ENCODE measurements around the gene EGFL7. TPM values are rescaled to one million over a fixed set of nuclear protein-coding genes. Genes with fewer than 3 reads are reported as not detected.

Gene EGFL7
- total and polyA plus RNA-seq, 3 donors from 2014 or later = 68.5 to 106 (median 101) TPM

DNA sequence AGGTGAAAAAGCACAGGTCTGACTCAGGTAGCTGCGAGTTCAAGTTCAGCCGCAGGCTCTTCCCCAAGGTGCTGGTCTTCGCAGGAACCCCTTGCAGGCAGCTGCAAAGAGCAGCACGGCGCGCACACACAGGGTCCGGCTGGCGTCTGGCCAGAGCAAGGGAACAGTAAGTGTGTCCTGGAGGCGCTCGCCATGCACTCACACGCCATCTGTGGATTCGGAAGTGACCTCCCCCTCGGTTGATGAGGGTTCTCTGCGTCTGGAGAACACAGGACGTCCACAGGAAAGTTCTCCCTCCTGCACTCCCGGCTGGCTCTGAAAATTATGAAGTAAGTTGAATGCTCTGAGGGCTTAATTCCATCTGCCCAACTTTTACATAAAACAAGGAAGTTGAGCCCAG, 14.0 kb upstream of the EGFL7 start:
- Histone ChIP-seq H3K36me3 (ENCODE audit: low read depth, missing control alignments) (no peaks in the 10 kb centered on the region), H3K27me3 (no peaks in the 10 kb centered on the region), H3K9me3 (no peaks in the 10 kb centered on the region), H3K4me1 (peaks cover 17% of the 10 kb centered on the region), H3K4me3 (no peak overlapping the region), H3K27ac (peak overlapping the region in 1 of 2 donors; percentile 60)
- intact Hi-C loops (cut with DNase I; ENCODE audit: low total_unique reads) = no loop called here
- DNase-seq = no peak
- no peak for TF ChIP-seq POLR2A (IDR thresholded peaks at IDR 0.05)
- TF ChIP-seq, protein P1, sequence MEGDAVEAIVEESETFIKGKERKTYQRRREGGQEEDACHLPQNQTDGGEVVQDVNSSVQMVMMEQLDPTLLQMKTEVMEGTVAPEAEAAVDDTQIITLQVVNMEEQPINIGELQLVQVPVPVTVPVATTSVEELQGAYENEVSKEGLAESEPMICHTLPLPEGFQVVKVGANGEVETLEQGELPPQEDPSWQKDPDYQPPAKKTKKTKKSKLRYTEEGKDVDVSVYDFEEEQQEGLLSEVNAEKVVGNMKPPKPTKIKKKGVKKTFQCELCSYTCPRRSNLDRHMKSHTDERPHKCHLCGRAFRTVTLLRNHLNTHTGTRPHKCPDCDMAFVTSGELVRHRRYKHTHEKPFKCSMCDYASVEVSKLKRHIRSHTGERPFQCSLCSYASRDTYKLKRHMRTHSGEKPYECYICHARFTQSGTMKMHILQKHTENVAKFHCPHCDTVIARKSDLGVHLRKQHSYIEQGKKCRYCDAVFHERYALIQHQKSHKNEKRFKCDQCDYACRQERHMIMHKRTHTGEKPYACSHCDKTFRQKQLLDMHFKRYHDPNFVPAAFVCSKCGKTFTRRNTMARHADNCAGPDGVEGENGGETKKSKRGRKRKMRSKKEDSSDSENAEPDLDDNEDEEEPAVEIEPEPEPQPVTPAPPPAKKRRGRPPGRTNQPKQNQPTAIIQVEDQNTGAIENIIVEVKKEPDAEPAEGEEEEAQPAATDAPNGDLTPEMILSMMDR (IDR thresholded peaks at IDR 0.05) = no peak
- 39 to 43% methylated on average over 13 to 16 of the region's 16 CpGs for WGBS, 2 donors

- no peak overlapping the region for H3K27ac ChIP-seq
- no peaks in the 10 kb centered on the region for H3K27me3 ChIP-seq
- WGBS, 2 donors = 76 to 82% methylated on average over 8 of the region's 8 CpGs
- H3K4me1 ChIP-seq = peaks cover 11% of the 10 kb centered on the region
- H3K9me3 ChIP-seq = no peaks in the 10 kb centered on the region
- H3K36me3 ChIP-seq (ENCODE audit: low read depth, missing control alignments) = no peaks in the 10 kb centered on the region
- TF ChIP-seq POLR2A (IDR thresholded peaks at IDR 0.05) = no peak
- TF ChIP-seq, protein P1 (IDR thresholded peaks at IDR 0.05) = no peak
- no peak for DNase-seq
- H3K4me3 ChIP-seq = no peak overlapping the region
- intact Hi-C loops (cut with DNase I; ENCODE audit: low total_unique reads) = no loop called here
Observed at GRCh38 chr9:136650021-136650420, 12.7 kb upstream of the EGFL7 start.

- H3K9me3 ChIP-seq = no peaks in the 10 kb centered on the region
- intact Hi-C loops (cut with DNase I; ENCODE audit: low total_unique reads) = no loop called here
- no peak for DNase-seq
- H3K4me1 ChIP-seq = peaks cover 11% of the 10 kb centered on the region
- no peak overlapping the region for H3K4me3 ChIP-seq
- 94 to 95% methylated on average over 10 of the region's 10 CpGs for WGBS, 2 donors
- TF ChIP-seq, protein P1 (IDR thresholded peaks at IDR 0.05) = no peak
- no peak for TF ChIP-seq POLR2A (IDR thresholded peaks at IDR 0.05)
- H3K36me3 ChIP-seq (ENCODE audit: low read depth, missing control alignments) = no peaks in the 10 kb centered on the region
- H3K27ac ChIP-seq = no peak overlapping the region
- H3K27me3 ChIP-seq = no peaks in the 10 kb centered on the region
Observed at GRCh38 chr9:136650648-136651047, 12.1 kb upstream of the EGFL7 start.

GRCh38 chr9:136651860-136652259, 10.9 kb upstream of the EGFL7 start:
- Histone ChIP-seq H3K27me3 (no peaks in the 10 kb centered on the region), H3K4me3 (no peak overlapping the region), H3K4me1 (no peaks in the 10 kb centered on the region), H3K36me3 (ENCODE audit: low read depth, missing control alignments) (no peaks in the 10 kb centered on the region), H3K9me3 (no peaks in the 10 kb centered on the region), H3K27ac (no peak overlapping the region)
- intact Hi-C loops (cut with DNase I; ENCODE audit: low total_unique reads) = no loop called here
- WGBS, 2 donors = 96% methylated on average over 11 of the region's 11 CpGs
- no peak for TF ChIP-seq POLR2A (IDR thresholded peaks at IDR 0.05)
- TF ChIP-seq, protein P1 (IDR thresholded peaks at IDR 0.05) = no peak
- no peak for DNase-seq

DNA sequence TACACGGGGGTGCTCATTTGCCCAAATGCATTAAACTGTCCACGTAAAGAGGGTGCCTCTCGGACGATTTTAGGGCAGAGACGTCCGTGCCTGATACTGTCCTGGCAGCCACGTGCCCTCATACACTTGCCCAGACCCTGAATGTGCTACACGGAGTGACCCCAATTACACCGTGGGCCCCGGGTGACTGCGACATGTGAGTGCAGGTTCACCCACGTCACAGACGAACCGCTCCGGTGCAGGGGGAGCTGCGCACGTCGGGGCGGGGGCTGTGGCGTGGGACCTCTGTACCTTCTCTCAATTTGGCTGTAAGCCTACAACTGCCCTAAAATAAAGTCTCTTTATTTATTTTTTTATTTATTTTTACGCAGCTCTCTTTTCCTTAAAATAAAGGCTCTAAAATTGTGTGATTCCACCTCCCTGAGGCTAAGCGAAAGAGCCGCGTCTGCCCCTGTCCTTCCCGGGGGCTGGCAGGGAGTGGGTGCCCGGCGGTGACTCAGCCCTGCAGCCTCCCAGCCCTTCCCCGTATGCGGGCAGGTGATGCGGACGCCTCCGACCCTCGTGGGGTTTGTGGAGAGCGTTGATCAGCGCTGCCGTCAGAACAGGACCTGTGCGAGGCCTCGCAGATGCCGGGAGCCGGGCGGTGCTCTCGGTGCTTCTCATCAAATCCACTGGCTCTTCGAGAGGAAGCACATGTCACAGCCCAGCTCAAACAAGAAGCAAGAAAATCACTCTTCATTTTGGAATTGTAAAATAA, 9.2 kb upstream of the EGFL7 start:
- intact Hi-C loops (cut with DNase I; ENCODE audit: low total_unique reads) = no loop called here
- TF ChIP-seq POLR2A (IDR thresholded peaks at IDR 0.05) = no peak
- TF ChIP-seq, protein P1 (IDR thresholded peaks at IDR 0.05) = no peak
- Histone ChIP-seq H3K4me3 (no peak overlapping the region), H3K27me3 (no peaks in the 10 kb centered on the region), H3K9me3 (no peaks in the 10 kb centered on the region), H3K27ac (no peak overlapping the region), H3K4me1 (no peaks in the 10 kb centered on the region), H3K36me3 (ENCODE audit: low read depth, missing control alignments) (no peaks in the 10 kb centered on the region)
- 68 to 70% methylated on average over 43 of the region's 43 CpGs for WGBS, 2 donors
- DNase-seq = no peak
